ENCODE results near the gene RUNX1.

DNA sequence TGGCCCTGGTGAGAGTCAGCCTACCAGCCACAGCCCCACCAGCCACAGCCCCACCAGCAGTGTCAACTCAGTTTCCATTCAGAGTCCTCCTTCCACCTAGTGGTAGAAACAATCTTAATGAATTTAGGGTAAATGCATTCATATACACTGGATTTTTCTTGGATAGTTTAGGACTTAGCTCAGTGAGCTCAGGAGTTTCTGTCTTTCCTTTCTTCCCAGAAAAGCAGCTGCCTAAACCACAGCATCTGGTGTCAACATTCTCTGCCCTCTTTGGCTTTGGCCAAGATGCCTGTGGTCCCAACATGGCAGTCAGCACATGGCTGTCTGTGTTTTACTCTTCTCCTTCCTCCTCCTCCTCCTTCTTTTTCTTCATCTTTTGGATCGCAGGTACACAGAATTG is 286.3 kb downstream of the RUNX1 start:
- TF ChIP-seq POLR2A (IDR thresholded peaks at IDR 0.05; ENCODE audit: low read depth, low read length) (no peak), TAF1 (IDR thresholded peaks at IDR 0.05; ENCODE audit: borderline replicate concordance, low read depth, low read length) (no peak)
